HG03280 (cell line): Measurements from ENCODE around the gene CNTD1.

Source experiments
- ATAC-seq: cut with Tn5 transposase; IDR thresholded peaks from one replicate; pipeline ENCODE4 v1.9.1; 2021; ENCODE audit warnings: mild to moderate bottlenecking, moderate library complexity; ENCODE audit not compliant: unreplicated experiment

The CNTD1 gene

DNA sequence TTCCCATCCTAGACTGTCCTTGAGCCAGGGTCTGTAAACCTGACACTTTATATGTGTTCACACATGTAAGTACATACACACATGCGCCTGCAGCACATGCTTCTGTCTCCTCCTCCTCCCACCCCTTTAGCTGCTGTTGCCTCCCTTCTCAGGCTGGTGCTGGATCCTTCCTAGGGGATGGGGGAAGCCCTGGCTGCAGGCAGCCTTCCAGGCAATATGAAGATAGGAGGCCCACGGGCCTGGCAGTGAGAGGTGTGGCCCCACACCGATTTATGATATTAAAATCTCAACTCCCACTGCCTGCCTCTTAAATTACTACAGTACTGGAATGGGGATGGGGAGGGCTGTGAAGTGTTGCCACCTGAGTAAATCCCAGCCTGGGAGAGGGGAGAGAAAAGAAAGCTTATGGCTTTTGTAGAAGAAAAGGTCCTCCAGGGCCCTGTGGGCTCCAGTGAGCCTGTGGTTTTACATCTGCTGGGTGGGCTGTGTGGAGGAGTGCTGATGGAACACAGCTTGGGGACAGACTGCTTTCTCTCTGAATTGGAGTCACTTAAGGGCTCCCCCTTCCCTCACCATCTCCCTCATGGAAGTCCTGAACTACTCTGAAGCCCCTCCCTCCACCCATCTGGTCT is 19.2 kb upstream of the CNTD1 start:
- ATAC-seq, result no peak

DNA sequence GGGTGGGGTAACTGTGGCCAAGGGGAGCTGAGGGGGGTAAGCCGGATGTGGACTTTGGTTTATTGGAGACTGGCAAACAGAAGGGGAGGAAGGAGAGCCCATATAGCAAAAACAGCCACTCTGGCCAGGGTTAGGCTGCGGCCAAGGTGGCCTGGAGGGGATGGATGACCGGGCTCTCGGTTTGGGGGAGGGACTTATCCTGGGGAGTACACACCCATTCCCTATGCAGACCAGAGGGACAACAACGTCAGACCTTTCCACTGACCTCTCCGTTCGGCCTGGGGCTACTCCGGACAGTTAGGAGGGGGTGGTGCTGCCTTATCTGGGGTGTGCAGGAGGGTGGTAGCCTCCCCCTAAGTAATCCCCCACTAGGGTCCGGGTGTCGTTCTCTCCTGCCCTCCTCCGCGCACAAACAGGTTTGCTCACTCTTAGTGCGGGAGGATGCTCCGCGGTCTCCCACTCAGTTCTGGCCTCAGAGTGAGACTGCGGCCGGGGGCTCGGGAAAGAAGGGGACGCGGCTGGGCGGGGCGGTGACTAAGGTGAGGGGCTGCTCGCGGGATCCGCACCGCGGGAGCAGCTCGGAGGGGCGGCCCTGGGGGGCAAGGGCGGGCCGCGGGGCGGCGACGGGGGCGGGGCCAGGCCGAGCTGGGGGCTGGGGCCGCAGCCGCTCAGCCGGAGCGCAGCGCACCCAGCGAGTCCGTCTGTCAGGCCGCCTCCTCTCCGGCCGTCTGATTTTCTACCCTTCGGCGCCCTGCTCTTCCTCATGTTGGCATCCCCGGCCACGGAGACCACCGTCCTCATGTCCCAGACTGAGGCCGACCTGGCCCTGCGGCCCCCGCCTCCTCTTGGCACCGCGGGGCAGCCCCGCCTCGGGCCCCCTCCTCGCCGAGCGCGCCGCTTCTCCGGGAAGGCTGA is 18.5 kb upstream of the CNTD1 start, which contains the start of gene WNK4:
Gene WNK4 (plus strand): TSS at position 675 of the 915 bp plus-strand sequence. CDS start 89 bp downstream, at position 764.
- ATAC-seq, result no peak

DNA sequence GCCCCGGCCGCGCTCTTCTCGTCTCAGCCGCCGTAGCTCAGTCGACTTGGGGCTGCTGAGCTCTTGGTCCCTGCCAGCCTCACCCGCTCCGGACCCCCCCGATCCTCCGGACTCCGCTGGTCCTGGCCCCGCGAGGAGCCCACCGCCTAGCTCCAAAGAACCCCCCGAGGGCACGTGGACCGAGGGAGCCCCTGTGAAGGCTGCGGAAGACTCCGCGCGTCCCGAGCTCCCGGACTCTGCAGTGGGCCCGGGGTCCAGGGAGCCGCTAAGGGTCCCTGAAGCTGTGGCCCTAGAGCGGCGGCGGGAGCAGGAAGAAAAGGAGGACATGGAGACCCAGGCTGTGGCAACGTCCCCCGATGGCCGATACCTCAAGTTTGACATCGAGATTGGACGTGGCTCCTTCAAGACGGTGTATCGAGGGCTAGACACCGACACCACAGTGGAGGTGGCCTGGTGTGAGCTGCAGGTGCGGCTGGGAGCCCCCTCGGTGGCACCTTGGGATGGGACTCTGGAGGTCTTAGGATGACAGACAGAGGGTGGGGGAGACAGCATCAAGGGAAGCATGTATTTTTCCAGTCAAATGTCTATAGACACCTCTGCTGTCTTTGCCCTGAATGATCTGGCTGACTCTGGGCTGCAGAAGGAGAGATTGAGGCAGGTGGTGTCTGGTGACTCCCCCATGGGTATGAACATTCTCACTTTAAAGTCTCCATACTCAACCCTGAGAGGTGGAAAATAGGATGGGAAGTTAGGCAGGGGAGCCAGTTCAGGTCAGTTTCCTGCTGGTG is 17.6 kb upstream of the CNTD1 start:
- ATAC-seq, result no peak

DNA sequence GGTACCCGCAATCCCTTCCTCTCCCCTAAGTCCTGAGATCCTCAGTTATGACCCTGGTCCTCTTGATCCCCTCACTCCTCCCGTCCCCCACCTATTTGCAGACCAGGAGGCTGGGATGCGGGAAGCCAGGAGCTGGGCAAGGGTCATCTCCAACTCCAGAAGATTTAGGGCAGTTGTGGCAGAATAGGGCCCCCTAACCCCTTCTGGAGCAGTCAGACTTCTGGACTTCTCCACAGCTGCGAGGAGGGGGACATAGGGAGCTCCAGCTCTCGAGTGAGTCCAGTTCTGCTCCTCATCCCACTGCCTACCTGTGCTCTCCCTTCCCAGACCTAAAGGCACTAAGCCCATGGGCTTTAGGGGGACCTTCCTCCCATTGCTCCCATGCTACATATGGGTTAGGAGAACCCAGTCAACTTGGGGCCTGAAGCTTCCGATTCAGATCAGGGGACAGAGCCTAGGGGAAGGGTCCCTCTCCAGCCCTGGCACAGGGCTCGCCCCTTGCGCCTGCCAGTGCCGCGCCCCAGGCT is 17.0 kb upstream of the CNTD1 start:
- no peak for ATAC-seq

DNA sequence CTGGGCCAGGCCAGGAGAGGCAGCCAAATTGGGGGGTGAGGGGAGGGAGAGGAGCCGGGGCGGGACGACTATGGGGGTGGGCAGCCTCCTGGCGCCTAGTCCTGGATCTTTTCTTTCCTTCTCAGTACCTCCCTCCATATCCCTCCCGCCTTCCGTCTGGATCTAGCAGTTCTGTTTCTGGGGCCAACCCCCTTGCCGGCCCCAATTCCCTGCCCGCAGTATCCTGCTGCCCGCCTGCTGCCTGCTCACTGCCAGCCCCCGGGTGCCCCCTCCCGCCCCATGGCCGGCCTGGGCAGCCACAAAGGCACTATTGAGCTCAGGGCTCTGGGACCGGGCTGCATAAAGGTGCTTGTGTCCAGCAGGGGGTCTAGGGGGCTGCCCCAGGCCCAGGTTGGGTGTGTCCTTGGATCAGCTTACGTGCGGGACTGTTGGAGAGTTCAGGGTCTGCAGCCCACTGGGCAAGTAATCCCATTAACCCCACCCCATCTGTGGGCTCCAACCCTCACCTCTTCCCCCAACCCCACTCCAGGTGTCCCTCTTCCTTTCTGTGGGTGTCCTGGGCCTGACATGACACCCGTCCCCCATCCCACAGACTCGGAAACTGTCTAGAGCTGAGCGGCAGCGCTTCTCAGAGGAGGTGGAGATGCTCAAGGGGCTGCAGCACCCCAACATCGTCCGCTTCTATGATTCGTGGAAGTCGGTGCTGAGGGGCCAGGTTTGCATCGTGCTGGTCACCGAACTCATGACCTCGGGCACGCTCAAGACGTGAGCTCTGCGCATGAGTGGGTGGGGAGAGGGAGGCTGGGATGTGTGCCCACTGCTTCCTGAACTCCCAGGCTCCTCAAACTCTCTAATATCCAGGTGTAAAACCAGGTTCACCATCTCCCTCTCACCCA is 16.2 kb upstream of the CNTD1 start:
- ATAC-seq, result no peak

DNA sequence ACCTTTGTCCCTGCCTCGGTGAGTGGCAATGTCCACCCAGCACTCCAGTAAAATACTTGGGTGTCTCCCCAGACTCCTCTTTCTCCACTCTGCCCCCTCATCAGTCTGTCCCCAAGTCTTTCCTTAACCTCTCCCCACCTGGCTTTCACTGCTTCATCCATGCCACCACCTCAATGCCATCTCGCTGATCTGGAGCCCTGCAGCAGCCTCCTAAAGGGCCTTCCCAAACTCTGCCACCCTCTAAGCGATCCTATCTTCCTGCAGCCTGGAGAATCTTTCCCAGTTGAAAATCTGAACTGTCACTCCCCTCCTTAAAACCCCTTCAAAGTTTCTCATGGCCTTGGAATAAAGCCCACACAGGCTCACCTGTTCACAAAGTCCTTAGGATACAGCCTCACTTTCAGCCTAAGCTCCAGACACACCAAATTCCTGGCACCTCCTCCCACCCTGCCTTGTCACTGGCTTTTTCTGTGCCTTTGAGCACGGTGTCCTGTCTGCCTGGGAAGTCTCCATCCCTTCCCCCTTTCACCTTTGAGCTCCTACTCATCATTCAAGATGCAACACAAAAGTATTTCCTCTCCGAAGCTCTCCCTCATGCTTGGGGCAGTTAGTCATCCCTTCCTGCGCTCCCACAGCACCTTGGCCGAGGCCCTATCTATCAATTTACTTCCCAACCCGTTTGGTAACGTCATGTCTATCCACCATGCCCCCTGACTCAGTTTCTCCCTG is 15.4 kb upstream of the CNTD1 start:
- ATAC-seq, result no peak

DNA sequence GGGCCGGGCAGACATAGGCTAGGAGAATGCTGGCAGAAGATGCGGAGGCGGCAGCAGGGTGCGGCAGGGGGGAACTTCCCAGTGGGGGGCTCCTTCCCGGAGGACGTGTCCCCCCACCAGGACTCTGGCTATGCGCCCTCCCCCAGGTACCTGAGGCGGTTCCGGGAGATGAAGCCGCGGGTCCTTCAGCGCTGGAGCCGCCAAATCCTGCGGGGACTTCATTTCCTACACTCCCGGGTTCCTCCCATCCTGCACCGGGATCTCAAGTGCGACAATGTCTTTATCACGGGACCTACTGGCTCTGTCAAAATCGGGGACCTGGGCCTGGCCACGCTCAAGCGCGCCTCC is 14.9 kb upstream of the CNTD1 start:
- no peak for ATAC-seq

DNA sequence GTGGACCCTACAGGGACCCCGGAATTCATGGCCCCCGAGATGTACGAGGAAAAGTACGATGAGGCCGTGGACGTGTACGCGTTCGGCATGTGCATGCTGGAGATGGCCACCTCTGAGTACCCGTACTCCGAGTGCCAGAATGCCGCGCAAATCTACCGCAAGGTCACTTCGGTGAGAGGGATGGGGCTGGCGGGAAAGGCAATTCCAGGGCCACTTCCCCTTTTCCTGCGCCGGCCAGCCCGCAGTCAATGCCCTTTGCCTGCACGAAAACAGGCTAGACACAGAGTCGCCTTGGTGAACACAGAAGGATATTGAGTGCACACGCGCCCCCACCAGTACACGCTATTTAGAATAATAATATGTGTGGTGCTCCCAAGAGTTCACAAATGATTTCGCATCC is 14.3 kb upstream of the CNTD1 start:
- ATAC-seq, result no peak

DNA sequence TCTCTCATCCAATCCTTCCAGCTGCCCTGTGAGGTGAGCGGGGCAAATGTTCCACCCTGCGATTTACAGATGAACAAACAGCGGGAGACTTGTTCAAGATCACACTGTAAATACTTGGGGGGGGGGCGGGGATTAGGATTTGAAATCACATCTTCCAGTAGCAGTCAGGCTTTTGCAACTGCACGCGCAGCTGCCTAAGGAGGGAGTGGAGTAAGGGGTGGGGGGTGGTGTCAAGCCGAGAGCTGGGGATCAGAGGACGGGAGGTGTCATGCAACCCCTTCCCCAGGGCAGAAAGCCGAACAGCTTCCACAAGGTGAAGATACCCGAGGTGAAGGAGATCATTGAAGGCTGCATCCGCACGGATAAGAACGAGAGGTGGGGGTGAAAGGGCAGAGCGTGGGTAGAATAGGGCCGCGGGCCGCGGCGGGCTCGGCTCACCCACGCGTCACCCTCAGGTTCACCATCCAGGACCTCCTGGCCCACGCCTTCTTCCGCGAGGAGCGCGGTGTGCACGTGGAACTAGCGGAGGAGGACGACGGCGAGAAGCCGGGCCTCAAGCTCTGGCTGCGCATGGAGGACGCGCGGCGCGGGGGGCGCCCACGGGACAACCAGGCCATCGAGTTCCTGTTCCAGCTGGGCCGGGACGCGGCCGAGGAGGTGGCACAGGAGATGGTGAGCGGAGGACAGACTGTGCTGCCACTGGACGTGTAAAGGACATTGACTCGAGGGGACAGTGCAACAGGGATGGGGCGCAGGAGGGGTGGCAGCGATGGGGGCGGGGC is 13.7 kb upstream of the CNTD1 start:
- no peak for ATAC-seq

DNA sequence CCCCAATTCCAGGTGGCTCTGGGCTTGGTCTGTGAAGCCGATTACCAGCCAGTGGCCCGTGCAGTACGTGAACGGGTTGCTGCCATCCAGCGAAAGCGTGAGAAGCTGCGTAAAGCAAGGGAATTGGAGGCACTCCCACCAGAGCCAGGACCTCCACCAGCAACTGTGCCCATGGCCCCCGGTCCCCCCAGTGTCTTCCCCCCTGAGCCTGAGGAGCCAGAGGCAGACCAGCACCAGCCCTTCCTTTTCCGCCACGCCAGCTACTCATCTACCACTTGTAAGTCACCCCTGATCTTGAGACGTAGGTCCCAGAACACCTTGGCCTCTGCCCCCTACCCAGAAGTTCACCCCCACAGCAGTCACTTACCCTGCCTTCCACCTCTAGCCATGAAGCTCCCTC is 11.4 kb upstream of the CNTD1 start:
- no peak for ATAC-seq

DNA sequence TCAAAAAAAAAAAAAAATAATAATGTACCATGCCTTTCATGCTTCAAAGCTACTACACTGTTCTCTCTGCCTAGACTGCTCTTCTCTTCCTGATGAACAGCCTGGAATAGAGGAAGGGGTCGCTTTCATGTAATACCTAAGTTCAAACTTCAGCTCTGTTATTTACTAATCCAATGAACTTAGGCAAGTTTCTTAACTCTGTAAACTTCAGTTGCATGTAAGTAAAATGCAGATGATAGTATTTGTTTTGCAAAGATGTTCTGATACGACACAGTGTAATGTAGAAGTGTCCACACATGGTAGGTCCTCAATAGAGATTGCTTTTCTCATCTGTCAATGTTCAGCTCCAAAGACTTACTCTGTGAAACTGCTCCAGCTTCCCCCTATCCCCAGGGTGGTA is 6.7 kb upstream of the CNTD1 start:
- no peak for ATAC-seq

DNA sequence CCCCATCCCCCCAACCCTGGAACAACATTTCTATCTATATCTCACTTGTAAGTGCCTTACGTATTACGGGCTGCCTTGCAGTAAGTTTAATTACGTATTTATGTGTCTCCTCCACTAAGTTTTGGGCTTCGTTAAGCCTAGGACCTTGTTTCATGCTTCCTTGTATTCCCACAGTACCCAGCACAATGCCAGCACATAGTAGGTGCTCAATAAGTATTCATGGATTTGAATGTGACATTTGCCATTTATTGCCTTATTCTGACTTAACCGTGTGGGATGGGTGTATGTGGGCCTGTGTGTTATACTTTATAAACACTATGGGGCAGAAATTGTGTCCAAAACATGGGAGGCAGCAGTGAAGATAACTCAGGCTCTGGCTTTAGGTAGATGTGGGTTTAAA is 6.1 kb upstream of the CNTD1 start:
- ATAC-seq, result no peak

DNA sequence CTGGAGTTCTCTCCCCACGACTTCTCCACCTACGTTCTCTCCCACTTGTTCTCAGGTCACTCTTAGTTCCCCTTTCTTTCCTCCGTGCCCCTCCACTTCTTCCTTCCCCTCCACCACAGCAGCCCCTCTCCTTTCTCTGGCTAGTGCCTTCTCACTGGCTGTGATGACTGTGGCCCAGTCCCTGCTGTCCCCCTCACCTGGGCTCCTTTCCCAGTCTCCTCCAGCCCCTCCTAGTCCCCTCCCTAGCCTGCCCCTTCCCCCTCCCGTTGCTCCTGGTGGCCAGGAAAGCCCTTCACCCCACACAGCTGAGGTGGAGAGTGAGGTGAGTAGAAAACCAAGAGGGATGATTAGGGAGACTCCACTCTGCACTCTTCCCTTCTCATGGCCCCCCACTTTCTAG is 3.6 kb upstream of the CNTD1 start:
- ATAC-seq, result no peak

DNA sequence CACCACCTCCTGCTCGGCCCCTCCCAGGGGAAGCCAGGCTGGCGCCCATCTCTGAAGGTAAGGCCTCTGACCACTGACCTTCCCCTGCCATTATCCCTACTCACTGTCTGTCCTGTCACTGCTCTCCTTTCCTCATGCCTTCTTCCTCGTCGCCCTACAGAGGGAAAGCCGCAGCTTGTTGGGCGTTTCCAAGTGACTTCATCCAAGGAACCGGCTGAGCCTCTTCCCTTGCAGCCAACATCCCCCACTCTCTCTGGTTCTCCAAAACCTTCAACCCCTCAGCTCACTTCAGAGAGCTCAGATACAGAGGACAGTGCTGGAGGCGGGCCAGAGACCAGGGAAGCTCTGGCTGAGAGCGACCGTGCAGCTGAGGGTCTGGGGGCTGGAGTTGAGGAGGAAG is 3.2 kb upstream of the CNTD1 start:
- no peak for ATAC-seq

DNA sequence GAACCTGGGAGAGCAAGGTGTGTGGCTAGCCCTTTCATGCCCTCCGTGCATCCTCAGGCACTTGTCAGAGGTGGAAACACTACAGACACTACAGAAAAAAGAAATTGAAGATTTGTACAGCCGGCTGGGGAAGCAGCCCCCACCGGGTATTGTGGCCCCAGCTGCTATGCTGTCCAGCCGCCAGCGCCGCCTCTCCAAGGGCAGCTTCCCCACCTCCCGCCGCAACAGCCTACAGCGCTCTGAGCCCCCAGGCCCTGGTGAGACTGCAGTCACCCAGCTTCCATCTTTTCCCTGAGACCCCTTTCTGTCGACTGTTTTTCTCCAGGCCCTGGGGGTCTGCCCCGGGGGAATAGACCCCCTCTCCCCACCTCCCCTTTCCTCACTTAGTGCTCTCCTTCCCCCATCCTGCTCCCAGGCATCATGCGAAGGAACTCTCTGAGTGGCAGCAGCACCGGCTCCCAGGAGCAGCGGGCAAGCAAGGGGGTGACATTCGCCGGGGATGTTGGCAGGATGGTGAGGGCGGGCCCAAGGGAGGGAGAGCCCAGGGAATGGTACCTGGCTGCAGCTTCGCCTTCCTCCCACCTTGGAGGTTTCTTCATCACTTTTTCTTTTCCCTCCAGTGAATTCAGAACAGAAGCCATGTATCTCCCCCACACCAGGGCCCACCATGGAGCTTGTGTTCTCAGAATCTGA is 2.4 kb upstream of the CNTD1 start:
- ATAC-seq, result no peak

DNA sequence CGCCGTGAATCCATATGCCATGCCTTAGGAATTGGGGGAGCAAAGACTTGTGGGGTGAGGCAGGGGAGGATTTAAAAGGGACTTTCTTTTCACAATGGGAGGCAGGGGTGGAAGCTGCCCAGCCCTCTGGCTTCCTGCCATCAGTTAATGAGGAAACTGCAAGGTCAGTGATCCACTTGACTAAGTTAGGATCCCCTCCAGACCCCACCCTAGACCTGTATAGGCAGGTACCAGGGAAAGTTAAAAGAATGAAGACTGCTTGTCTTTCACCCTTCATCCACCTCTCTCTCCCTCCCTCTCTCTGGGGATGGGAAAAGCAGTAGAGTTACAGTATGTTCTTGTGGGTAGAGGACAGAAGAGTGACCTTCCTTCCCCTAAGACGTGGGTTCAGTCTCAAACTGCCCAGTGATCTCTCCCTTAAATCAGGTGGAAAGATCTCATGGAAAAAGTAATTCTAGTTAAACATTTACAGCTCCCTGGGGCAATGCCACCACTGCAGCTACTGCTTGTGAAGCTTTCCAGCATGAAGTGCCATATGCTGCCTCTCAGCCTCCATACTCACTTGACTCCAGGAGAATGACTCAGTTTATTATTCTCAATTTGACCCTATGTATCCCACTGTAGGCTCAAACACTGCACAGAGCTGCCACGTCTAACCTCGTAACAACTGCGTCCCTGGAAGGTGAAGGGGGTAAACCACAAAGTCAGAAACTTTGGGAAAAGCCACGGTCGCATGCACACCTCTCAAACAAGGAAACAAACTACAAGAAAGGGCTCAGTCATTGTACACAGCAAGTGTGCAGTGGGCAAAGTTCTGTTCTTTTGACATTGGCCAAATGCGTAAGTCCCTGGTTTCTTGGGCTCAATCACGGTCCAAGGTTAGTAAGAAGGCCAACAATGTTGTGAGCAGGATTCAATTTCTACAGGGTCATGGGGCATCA is 1.3 kb upstream of the CNTD1 start:
- no peak for ATAC-seq

DNA sequence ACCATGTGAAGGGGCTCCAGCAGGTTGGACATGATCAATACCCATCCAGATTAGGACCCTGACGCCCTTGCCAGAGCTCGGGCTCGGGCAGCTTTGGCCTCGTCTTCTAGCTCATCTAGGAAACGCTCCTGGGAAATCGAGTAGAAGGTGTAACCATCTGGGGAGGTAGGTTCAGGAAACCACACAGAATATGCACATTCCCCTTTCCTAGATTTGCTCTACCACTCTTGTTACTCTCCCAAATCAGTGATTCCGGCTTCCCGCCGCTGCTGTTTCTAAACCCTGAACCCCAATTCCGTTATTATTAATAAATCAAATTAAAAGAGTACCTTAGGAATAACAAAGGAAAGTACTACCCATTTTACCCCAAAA is 664 bp upstream of the CNTD1 start:
- no peak for ATAC-seq
